Measurements from ENCODE around the gene ZNF280B.
"Not testable (repeated sequence)": the region's sequence is repeated elsewhere in the genome, so short reads cannot be mapped to it uniquely, and the experiment has no call there.

The ZNF280B gene

DNA sequence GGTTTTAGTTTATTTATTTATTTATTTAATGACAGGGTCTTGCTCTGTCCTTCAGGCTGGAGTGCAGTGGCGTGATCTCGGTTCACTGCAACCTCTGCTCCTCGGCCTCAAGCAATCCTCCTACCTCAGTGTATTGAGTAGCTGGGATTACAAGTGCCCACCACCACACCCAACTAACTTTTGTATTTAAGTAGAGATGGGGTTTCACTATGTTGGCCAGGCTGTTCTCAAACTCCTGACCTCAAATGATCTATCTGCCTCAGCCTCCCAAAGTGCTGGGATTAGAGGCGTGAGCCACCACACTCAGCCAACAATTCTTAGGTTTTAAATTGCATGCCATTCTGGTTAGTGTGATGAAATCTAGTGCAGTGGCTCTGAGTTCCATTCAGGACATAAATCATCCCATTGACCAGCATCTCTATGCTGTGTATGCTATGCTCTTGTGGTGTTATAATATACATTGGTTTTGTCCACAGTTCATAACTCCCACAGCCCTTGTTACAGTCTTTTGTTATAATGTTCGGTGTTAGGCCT lies 28.5 kb downstream of the ZNF280B start:
- in situ Hi-C loops (cut with HindIII; ENCODE audit: low pct_ligation_motif_present, low sequenced_read_pairs): no loop called here
- no peaks in the 10 kb centered on the region for H3K36me3 ChIP-seq (replicated peaks)
- DNase-seq: no peak
- H3K27me3 ChIP-seq (replicated peaks): no peaks in the 10 kb centered on the region
- no peak overlapping the region for H3K27ac ChIP-seq
- H3K4me3 ChIP-seq (ENCODE audit: low read depth, low read length): no peak overlapping the region
- TF ChIP-seq, protein P1, sequence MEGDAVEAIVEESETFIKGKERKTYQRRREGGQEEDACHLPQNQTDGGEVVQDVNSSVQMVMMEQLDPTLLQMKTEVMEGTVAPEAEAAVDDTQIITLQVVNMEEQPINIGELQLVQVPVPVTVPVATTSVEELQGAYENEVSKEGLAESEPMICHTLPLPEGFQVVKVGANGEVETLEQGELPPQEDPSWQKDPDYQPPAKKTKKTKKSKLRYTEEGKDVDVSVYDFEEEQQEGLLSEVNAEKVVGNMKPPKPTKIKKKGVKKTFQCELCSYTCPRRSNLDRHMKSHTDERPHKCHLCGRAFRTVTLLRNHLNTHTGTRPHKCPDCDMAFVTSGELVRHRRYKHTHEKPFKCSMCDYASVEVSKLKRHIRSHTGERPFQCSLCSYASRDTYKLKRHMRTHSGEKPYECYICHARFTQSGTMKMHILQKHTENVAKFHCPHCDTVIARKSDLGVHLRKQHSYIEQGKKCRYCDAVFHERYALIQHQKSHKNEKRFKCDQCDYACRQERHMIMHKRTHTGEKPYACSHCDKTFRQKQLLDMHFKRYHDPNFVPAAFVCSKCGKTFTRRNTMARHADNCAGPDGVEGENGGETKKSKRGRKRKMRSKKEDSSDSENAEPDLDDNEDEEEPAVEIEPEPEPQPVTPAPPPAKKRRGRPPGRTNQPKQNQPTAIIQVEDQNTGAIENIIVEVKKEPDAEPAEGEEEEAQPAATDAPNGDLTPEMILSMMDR (IDR thresholded peaks at IDR 0.05; ENCODE audit: low read depth, low read length, missing control alignments): no peak

DNA sequence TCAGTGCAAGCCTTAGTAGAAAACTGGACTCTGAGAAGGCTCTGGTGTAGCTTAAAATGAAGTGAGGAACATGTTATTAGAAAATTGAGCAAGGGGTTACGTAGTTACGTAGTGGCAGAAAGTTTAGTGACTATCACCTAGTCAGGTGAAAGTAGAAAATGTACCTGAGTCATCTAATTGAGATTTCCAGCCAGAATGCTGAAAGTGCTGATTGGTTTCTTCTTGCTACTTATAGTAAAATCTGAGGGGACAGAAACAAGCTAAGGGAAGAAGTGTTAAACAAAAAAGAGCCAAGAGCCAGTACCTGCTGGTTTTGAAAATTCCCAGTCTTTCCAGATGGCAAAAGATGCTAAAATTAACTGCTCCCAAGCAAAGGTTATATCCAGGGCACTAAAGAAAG lies 29.4 kb downstream of the ZNF280B start:
- in situ Hi-C loops (cut with HindIII; ENCODE audit: low pct_ligation_motif_present, low sequenced_read_pairs): no loop called here
- Histone ChIP-seq H3K36me3 (replicated peaks) (no peaks in the 10 kb centered on the region), H3K4me3 (ENCODE audit: low read depth, low read length) (no peak overlapping the region), H3K27me3 (replicated peaks) (no peaks in the 10 kb centered on the region), H3K27ac (no peak overlapping the region)
- no peak for DNase-seq
- TF ChIP-seq, protein P1 (IDR thresholded peaks at IDR 0.05; ENCODE audit: low read depth, low read length, missing control alignments): no peak

DNA sequence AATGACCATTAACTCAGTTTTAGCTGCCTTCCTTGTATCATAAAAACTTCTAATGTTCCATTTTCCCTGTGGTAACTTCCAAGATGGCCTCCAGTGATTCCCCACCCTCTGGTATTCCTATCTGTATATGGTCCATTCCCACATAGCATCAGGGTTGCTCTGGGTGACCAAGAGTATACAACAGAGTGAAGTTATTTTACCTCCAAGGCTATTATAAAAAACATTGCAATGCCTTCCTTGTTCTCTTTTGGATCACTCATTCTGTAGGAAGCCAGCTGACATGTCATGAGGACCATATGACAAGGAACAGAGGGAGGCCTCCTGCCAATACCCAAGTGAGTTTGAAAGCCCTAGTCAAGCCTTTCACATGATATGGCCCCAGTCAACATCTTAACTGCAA lies 30.1 kb downstream of the ZNF280B start:
- DNase-seq: no peak
- Histone ChIP-seq H3K27ac (no peak overlapping the region), H3K36me3 (replicated peaks) (no peaks in the 10 kb centered on the region), H3K4me3 (ENCODE audit: low read depth, low read length) (no peak overlapping the region), H3K27me3 (replicated peaks) (no peaks in the 10 kb centered on the region)
- TF ChIP-seq, protein P1 (IDR thresholded peaks at IDR 0.05; ENCODE audit: low read depth, low read length, missing control alignments): no peak
- in situ Hi-C loops (cut with HindIII; ENCODE audit: low pct_ligation_motif_present, low sequenced_read_pairs): no loop called here

DNA sequence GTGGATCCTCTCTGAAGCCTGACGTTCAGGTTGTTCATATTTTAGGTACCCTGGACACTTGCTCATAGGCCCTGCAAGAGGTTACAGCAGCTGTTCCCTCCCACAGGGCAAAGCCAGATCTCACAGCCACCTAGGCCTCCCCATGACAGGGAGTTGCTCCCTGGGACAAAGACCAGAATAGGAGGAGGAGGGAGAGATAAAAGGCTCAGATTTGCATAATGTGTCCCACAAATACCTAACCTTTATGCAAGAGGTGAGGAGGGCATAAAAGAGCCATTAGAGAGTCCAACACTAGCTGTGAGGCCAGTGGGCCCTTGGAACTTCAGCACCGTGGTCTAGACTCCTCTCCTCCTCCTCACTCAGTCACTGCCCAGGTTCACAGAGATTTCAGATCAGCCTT lies 33.8 kb downstream of the ZNF280B start:
- in situ Hi-C loops (cut with HindIII; ENCODE audit: low pct_ligation_motif_present, low sequenced_read_pairs): no loop called here
- Histone ChIP-seq H3K27me3 (replicated peaks) (no peaks in the 10 kb centered on the region), H3K36me3 (replicated peaks) (no peaks in the 10 kb centered on the region), H3K27ac (no peak overlapping the region), H3K4me3 (ENCODE audit: low read depth, low read length) (no peak overlapping the region)
- DNase-seq: no peak
- TF ChIP-seq, protein P1 (IDR thresholded peaks at IDR 0.05; ENCODE audit: low read depth, low read length, missing control alignments): no peak

DNA sequence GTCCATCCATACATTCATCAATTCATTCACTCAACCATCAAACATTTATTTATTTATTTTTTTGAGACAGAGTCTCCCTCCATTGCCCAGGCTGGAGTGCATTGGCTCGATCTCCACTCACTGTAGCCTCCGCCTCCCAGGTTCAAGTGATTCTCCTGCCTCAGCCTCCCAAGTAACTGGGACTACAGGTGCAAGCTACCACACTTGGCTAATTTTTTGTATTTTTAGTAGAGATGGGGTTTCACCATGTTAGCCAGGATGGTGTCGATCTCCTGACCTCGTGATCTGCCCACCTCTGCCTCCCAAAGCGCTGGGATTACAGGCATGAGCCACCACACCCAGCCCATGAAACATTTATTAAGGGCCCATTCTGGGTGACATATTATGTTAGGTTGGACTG lies 37.4 kb downstream of the ZNF280B start:
- H3K27ac ChIP-seq; H3K4me3 ChIP-seq (ENCODE audit: low read depth, low read length); H3K27me3 ChIP-seq (replicated peaks); DNase-seq; H3K36me3 ChIP-seq (replicated peaks); in situ Hi-C loops (cut with HindIII; ENCODE audit: low pct_ligation_motif_present, low sequenced_read_pairs): not testable (repeated sequence)

- TF ChIP-seq, protein P1 (IDR thresholded peaks at IDR 0.05; ENCODE audit: low read depth, low read length, missing control alignments): no peak
- H3K27ac ChIP-seq: no peak overlapping the region
- in situ Hi-C loops (cut with HindIII; ENCODE audit: low pct_ligation_motif_present, low sequenced_read_pairs): no loop called here
- H3K4me3 ChIP-seq (ENCODE audit: low read depth, low read length): no peak overlapping the region
- H3K36me3 ChIP-seq (replicated peaks): no peaks in the 10 kb centered on the region
- no peak for DNase-seq
- peaks cover 9% of the 10 kb centered on the region for H3K27me3 ChIP-seq (replicated peaks)
Observed at GRCh38 chr22:22469527-22469926, 39.0 kb downstream of the ZNF280B start.

- H3K27ac ChIP-seq; H3K27me3 ChIP-seq (replicated peaks); H3K4me3 ChIP-seq (ENCODE audit: low read depth, low read length); DNase-seq; in situ Hi-C loops (cut with HindIII; ENCODE audit: low pct_ligation_motif_present, low sequenced_read_pairs); H3K36me3 ChIP-seq (replicated peaks): not testable (repeated sequence)
Observed at GRCh38 chr22:22468794-22469469, 39.6 kb downstream of the ZNF280B start.

Data from brain microvascular endothelial cell (primary cell).